HG02623 (cell line): ENCODE data around the gene DPH3.

Source experiments
- ATAC-seq: cut with Tn5 transposase; IDR thresholded peaks from one replicate; pipeline ENCODE4 v1.9.1; 2021; ENCODE audit warnings: moderate library complexity; ENCODE audit not compliant: unreplicated experiment

DPH3 gene

DNA sequence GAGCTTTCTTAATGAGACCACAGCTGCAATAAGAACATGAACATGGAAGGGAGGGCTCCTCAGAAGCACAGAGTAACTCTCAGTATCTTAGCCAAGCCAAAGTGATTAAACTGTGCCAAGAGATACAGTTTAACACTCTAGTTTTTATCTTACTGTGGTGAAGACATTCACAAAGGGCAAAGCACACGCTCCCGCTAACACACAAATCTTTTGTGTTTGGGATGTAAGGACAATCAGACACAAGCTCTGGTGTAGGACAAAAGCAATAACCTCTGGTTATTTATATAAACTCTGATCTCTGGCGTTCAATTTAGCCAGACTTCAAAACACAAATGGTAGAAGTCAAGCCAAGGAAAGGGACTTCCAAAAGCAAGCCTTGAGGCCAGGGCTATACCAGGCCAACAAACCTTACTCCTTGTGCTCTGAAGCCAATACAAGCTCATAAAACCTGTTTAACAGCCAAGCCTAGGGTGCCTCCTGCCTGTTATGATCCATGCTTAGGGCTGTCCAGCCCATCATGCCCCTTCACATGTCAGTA is 27.8 kb downstream of the DPH3 start:
- ATAC-seq = no peak

DNA sequence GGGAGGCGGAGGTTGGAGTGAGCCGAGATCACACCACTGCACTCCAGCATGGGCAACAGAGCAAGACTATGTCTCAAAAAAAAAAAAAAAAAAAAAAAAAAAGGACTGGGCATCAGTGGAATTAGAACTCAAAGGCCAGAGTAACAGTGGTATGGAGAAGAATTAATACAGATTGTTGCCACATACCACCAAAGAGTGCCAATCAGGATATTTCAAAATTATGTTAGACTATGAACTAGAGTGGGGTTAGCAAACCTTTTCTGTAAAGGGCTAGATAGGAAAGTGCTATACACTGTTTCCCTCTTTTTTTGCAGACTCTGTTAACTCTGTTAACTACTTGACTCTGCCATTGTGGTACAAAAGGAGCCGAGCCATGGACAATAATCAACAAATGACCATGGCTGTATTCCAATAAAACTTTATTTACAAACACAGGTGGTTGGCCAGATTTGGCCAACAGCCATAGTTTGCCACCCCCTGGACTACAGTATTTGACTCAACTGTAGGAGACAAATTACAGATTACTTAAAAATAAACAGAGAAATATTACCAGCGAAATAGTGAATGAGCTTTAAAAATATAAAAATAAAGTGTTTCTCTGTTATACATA is 28.6 kb downstream of the DPH3 start:
- no peak for ATAC-seq

DNA sequence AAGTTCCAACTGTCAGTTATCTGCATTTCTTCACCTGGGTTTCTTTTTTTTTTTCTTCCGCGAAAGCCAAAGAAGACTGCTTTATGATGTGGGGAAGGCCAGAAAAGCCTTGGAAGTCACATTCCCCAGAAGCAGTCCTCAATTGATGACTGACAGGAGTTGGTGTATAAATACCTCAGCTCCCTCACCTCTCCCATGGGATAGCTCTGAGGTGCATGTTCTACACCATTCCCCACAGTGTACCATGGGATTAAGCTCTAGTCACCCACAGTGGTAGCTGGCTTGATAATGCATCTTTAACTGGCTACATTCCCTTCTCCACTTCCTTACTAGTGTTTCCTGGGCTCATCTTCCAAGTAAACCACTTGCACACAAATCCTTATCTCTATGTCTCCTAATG is 30.5 kb downstream of the DPH3 start:
- ATAC-seq = no peak

DNA sequence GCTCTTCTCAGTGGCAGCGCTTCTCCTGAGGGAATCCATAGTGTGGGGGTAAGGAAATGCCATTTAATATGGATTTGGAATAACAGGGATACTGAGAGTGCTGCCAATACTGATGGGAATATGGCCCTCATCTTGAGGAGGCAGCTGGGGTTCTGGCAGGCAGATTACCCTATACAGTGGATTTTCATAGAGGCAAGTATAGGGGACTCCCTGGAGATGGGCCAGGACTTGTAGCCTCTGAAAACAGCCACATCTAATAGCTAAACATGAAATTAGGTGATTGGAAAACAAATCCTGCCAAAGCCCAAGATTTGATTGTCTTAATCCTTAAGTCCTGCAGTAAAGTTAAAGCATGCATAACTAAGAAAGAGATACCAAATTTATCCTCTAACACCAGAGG is 30.9 kb downstream of the DPH3 start:
- no peak for ATAC-seq

DNA sequence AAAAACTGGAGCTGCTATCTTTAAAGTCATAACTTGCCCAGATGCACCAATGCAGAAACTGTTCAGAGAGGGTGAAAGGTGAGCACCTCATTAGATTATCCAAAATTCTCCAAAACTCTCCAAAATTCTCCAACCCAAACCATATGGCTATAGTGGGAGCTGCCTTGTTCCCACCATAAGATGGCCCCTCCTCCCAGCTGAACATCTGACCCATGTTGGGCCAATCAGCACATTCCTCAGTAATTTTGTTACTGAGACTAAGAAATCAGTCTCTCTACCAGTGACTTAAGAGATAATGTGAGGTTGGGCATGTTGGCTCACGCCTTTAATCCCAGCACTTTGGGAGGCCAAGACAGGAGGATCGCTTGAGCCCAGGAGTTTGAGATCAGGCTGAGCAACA is 32.8 kb downstream of the DPH3 start:
- ATAC-seq = no peak

DNA sequence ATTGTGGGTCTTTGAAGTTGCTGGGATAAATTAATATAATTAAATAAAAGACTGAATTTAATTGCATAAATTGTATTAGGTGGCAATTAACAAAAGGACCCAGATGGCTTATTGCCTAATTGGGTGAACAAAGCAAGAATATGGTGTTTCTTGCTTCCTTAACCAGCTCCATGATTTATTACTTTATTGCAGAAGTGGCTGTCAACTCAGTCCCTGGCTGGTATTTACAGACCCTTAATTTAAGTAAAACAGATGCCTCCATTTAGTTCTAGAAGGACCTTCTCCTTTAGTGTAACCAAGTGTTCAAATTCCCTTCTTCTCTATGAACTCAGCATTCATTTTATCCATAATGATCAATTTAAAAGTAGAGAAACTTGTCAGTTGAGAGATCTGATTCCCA is 35.1 kb downstream of the DPH3 start:
- no peak for ATAC-seq

DNA sequence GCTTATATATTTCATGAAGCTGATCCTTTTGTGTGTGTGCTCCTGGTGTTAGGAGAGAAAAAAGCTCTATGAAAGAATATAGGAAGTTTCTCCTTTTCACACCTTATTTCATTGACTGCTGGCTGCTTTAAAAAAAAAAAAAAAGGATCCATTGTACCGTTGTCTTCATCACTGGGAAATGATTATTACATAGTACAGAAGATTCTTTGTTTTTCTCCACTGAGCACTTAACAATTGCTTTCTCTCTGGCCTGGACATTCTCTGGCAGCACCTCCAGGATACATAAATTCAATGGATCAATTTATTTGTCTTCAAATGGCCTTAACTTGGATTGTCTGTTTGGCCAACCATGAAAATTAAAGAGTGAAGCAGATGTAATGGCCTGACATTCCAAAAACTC is 37.2 kb downstream of the DPH3 start:
- ATAC-seq = no peak

DNA sequence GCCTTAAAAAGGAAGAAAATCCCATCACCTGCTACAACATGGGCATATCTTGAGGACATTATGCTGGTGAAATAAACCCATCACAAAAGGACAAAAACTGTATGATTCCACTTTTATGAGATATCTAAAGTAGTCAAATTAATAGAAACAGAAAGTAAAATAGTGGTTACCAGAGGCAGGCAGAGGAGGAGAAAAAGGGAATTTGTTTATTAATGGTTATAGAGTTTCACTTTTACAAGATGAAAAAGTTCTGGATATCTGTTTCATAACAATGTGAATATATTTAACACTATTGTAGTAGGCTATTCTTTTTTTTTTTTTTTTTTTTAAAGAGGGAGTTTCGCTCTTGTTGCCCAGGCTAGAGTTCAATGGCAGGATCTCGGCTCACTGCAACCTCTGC is 40.4 kb downstream of the DPH3 start:
- ATAC-seq = no peak

DNA sequence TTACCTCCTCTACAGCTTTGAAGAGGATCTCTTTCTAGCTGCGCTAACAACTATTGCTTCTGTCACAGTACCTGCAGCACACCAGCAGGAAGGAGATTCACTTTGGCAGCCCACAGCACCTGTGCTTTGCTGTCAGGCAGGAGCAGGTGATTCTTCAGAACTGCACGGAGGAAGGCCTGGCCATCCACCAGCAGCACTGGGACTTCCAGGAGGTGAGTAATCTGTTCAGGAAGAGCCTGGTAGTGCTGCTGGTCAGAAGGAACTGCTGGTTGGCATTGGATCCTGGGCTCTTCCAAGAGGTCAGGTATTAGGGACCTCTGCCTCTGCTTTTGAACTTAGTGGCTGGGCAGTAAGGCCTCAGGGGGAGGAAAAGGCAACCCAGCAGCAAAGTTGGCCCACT is 42.2 kb downstream of the DPH3 start:
- no peak for ATAC-seq

DNA sequence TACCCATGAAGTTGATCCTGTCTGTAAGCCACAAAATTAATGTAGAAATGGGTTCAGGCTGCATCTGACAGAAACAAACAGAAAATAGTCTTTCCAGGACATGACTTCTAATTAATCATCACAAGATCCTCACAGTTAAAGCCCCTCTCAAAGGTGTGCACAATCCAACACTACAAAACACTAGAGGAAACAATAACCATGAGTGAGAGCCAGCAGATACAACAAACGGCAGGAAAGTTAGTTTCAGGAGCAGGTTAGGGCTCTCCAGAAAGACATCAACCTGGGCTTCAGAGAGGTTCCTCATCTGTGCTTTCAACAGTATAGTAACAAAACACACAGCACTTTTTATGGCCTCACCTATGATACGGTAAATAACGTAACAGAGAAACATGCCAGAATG is 42.8 kb downstream of the DPH3 start:
- no peak for ATAC-seq

DNA sequence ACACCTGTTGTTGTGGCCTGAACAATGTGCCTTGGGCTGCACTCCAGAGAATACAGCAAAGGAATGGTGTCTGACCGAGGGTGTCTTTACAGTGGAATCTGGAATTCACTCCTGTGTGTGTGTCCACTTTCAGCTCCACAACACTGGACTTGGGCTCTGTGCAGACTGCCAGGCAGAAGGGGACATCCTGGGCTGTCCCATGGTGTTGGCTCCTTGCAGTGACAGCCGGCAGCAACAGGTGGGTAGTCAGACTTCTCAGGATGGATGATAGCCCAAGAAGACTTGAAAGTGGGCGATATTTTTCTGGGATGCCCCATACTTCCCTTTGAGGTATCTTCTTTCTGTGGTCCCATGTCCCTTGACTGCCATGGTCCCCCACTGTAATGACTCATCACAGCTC is 45.0 kb downstream of the DPH3 start:
- no peak for ATAC-seq

DNA sequence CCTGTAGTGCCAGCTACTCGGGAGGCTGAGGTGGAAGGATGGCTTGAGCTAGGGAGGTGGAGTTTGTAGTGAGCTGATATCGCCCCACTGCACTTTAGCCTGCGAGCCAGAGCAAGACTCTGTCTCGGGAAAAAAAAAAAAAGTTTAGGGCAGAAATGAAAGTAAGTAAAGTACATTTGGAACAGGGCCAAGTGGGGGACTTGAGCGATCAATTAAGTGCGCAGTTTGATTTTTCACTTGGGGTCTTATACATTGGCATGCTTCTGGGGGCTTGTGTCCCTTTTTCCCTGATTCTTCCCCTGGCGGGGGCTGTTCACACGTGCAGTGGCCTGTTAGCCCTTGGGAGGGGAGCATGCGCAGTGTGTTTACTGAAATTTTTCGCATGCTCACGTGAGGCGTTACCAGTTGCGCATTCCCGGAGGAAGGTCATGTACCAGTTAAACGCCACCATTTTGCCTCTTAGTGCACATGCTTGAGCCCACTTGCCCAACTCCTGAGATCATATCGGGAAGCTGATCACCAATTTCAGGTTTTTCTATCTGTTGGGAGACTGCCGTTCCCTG is 48.3 kb downstream of the DPH3 start:
- ATAC-seq = no peak

DNA sequence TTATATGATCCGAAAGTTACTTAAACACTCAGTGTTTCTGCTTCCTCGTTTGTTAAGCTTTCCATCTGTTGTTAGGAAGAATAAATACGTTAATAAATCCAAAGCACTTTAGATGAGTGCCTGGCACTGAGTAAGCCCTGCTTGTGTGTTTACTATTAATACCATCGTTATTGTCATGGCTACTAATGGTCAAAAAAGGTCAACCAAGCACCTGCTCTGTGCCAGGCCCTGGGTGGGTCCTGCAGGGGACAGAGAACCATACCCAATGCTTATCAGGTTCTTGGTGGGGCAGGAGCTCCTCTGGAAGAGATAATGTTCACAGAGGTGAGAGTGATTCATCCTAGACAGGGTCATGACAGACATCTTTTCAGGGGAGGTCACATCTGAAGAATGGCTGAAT is 50.4 kb downstream of the DPH3 start:
- no peak for ATAC-seq

DNA sequence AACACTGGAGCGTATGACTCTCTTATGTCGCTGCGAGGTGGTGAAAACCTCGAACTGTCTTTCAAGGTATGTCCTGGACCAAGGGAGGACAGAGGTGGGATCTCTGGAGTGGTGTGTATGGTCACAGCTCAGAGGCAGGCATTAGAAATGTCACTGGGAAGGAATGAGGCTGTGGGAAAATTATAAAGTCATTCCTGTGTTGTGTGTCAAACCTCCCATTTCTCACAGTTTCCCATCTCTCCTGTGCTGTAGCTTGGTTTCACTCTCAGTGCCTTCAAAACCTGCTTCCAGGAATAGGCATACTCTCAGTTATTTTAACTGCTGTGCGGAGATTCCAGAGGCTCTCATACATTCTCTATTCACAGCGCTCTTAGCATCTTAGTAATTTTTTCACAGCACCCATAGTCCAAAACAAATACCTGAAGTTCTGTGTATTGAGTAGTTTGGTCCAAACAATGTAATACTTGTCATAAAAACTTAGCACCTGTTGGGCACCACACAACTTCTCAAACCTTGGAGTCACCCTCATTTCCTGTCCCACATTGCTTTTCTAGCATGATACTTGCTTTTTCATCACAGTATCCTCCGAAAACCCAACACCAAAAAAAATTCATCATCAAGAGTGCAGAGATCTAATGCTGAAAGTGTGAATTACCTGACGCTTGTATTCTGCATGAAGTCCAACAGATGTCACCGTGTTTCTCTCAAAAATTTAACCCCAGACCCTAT is 53.4 kb downstream of the DPH3 start:
- ATAC-seq = no peak
